Activated CD8-positive, alpha-beta T cell treated with anti-CD3 and anti-CD28 coated beads for 36 hours (primary cell): Measurements from ENCODE around the gene PRSS16. TPM values are rescaled to one million over a fixed set of nuclear protein-coding genes. Genes with fewer than 3 reads are reported as not detected.

Source experiments
- ATAC-seq: fragments of 200-7000 bp; cut with Tn5 transposase; one replicate; pipeline ENCODE4 v1.10.0; 2021; ENCODE audit warnings: mild to moderate bottlenecking, moderate library complexity
- CTCF ChIA-PET: fragments of 350-600 bp; sonication (Branson Sonifier 250); formaldehyde crosslinking; loops from one replicate; lab custom pipeline; 2021; ENCODE audit warnings: antibody characterized with exemption; lab: Charles Lee
- POLR2A ChIA-PET: fragments of 350-600 bp; sonication (Branson Sonifier 250); formaldehyde crosslinking; loops from one replicate; lab custom pipeline; 2021; ENCODE audit warnings: antibody characterized with exemption; lab: Charles Lee
- DNase-seq: peaks from one replicate; pipeline ENCODE4 v3.0.0-alpha.2; 2020
- H3K27ac Mint-ChIP-seq: one replicate; pipeline ENCODE4 v1.8.0; 2021; ENCODE audit warnings: mild to moderate bottlenecking, mixed read lengths
- H3K27me3 Mint-ChIP-seq: one replicate; pipeline ENCODE4 v1.8.0; 2021; ENCODE audit warnings: mixed read lengths
- H3K36me3 Mint-ChIP-seq: one replicate; pipeline ENCODE4 v1.8.0; 2021; ENCODE audit warnings: low read depth, mixed read lengths
- H3K4me1 Mint-ChIP-seq: one replicate; pipeline ENCODE4 v1.8.0; 2021; ENCODE audit warnings: low read depth, mixed read lengths
- H3K4me3 Mint-ChIP-seq: one replicate; pipeline ENCODE4 v1.8.0; 2021; ENCODE audit warnings: mild to moderate bottlenecking, moderate library complexity, mixed read lengths
- H3K9me3 Mint-ChIP-seq: one replicate; pipeline ENCODE4 v1.8.0; 2021; ENCODE audit warnings: mixed read lengths
- intact Hi-C: fragments of 100-400 bp; cut with micrococcal nuclease; formaldehyde crosslinking; loops from one replicate; pipeline ENCODE4 v1.10.0; 2022
- total RNA-seq, 2 experiments: library from RNA; stranded (reverse); gene quantifications; one replicate each; pipeline ENCODE4 v1.2.3, GENCODE V29; 2021
- TF ChIP-seq, protein P1 (sequence below): fragments of 200-600 bp; IDR thresholded peaks from one replicate; pipeline ENCODE4 v1.8.0; 2022; ENCODE audit warnings: antibody characterized with exemption, mild to moderate bottlenecking

Gene PRSS16
- total RNA-seq, 2 experiments from 2014 or later, result 0.65 to 1.9 TPM

DNA sequence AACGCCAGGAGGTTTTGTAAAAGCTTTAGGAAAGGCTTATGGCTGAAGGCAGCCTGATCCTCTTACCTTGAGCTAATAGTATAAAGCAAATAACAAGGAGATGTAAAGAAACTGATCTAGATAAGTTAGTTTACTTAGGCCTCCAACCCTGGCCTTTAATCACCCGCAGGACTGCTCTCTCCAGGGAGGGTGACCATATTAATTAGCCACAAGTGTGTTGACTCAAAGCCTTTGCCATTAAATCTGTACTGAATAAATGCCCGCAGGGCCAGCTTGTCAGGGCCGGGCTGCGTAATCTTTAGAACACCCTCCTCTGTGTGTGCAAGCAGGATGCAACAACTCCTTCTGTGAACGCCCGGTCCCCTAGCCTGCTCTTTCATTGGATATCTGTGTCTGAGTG, 6.1 kb upstream of the PRSS16 start:
- no peak for ATAC-seq
- ChIA-PET POLR2A (interaction anchor here (0.5 to 0.6 kb wide), 2 partner anchors 214 to 311 kb away, joined by 3 read pairs; no protein-coding TSS in a partner anchor), CTCF (interaction anchor here (1.0 to 2.7 kb wide), 2 partner anchors 10 to 19 kb away, joined by 3 to 9 read pairs; no protein-coding TSS in a partner anchor)
- no peak overlapping the region for H3K4me3 Mint-ChIP-seq
- no peak for DNase-seq
- no peaks in the 10 kb centered on the region for H3K36me3 Mint-ChIP-seq
- intact Hi-C loops, result no loop called here
- TF ChIP-seq, protein P1, sequence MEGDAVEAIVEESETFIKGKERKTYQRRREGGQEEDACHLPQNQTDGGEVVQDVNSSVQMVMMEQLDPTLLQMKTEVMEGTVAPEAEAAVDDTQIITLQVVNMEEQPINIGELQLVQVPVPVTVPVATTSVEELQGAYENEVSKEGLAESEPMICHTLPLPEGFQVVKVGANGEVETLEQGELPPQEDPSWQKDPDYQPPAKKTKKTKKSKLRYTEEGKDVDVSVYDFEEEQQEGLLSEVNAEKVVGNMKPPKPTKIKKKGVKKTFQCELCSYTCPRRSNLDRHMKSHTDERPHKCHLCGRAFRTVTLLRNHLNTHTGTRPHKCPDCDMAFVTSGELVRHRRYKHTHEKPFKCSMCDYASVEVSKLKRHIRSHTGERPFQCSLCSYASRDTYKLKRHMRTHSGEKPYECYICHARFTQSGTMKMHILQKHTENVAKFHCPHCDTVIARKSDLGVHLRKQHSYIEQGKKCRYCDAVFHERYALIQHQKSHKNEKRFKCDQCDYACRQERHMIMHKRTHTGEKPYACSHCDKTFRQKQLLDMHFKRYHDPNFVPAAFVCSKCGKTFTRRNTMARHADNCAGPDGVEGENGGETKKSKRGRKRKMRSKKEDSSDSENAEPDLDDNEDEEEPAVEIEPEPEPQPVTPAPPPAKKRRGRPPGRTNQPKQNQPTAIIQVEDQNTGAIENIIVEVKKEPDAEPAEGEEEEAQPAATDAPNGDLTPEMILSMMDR, result no peak
- no peak overlapping the region for H3K27ac Mint-ChIP-seq
- H3K9me3 Mint-ChIP-seq, result peaks cover 4% of the 10 kb centered on the region
- peaks cover 17% of the 10 kb centered on the region for H3K4me1 Mint-ChIP-seq
- H3K27me3 Mint-ChIP-seq, result peaks cover 49% of the 10 kb centered on the region

DNA sequence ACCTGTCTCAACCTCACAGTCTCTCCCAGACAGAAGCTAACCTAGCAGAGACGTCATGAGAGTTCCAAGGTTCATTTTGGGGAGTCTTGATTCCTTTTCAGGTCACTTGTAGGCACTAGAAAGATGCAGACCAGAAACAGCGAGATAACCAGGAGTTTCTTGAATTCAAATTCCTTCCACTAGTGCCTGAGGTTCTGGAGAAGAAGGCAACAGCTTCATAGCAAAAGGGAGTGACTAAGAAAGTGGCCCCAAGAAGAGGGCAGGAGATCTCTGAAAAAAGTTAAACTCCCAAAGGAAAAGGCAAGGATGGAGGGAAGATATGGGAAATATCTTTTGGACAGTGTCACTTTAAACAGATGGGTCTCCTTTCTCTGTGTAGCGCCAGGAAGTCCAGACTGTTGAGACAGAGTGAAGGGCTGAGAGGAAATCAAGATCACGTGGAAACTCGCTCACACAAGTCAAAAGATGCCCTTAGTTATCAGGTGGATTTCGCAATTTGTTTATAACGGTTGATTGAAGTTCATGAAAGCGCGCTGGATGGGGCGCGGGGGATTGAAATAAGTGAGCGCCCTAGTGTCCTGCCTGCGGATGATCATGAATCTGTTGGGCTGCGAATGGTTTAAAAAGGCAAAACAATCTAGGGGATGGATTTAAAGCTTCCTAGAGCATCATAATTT, 4.8 kb upstream of the PRSS16 start:
- POLR2A ChIA-PET, result no interaction called here
- ATAC-seq, result no peak
- H3K27me3 Mint-ChIP-seq, result peaks cover 37% of the 10 kb centered on the region
- no peaks in the 10 kb centered on the region for H3K9me3 Mint-ChIP-seq
- no peak overlapping the region for H3K27ac Mint-ChIP-seq
- intact Hi-C loops, result no loop called here
- peaks cover 8% of the 10 kb centered on the region for H3K4me1 Mint-ChIP-seq
- H3K4me3 Mint-ChIP-seq, result no peak overlapping the region
- no peak for DNase-seq
- TF ChIP-seq, protein P1, result no peak
- H3K36me3 Mint-ChIP-seq, result no peaks in the 10 kb centered on the region
- CTCF ChIA-PET, result interaction anchor here (2.7 kb wide), 1 partner anchor 9 kb away, joined by 9 read pairs; no protein-coding TSS in a partner anchor

DNA sequence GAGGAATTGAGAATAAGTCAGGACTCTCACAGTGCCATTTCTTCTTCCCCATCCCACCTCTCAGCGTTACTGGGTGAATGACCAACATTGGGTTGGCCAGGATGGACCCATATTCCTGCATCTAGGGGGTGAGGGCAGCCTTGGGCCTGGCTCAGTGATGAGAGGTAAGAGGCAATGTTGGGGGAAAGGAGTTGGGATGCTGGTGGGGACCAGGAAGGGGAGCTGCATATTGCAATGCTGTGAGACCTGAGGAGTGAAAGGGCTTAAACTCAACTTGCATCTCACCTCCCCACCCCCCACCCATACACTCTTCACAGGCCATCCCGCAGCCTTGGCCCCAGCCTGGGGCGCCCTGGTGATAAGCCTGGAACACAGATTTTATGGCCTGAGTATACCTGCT, 1.3 kb downstream of the PRSS16 start:
- Mint-ChIP-seq H3K27me3 (peaks cover 32% of the 10 kb centered on the region), H3K27ac (no peak overlapping the region), H3K36me3 (no peaks in the 10 kb centered on the region), H3K4me3 (no peak overlapping the region), H3K4me1 (no peaks in the 10 kb centered on the region), H3K9me3 (no peaks in the 10 kb centered on the region)
- CTCF ChIA-PET, result no interaction called here
- TF ChIP-seq, protein P1, result no peak
- ATAC-seq (no peak), DNase-seq (no peak)
- POLR2A ChIA-PET, result no interaction called here
- intact Hi-C loops, result no loop called here

DNA sequence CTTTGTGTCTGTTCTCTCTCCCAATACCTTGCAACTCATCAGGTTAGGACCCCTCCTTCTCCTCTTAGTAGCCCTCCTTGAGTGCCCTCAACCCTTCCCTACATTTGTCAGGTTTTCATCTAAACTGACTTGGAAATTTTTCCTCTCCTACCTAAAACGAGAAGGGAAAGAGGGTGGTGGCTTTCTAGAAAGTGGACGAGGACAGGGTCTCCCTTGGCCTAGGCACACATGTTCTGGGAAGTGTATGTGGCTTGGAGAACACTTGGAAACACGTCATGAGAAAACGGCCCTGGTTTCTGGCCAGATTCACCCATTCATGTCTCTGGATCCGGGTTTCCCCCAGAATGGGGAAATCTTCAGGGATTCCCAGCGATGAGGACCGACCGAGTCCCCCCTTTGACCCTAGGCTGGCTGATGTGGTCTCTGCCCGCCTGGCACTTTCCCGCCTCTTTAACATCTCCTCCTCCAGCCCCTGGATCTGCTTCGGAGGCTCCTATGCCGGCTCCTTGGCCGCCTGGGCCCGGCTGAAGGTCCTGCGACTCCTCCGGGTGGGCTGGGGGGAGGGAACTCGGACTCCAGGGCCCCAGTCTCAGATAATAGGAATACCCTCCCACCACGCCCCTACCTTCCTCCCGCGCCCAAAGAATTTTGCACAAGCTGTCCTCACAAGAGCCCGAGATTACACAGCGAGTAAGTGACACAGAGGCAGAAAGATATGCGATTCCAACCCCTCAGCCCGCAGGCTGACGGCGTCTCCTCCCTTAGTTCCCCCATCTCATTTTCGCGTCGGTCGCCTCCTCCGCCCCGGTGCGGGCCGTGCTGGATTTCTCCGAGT, 3.0 kb downstream of the PRSS16 start:
- Mint-ChIP-seq H3K36me3 (no peaks in the 10 kb centered on the region), H3K27me3 (peaks cover 43% of the 10 kb centered on the region), H3K9me3 (no peaks in the 10 kb centered on the region), H3K27ac (no peak overlapping the region), H3K4me1 (no peaks in the 10 kb centered on the region), H3K4me3 (peak overlapping the region; percentile 80)
- no peak for DNase-seq
- peak; percentile 24 for ATAC-seq
- POLR2A ChIA-PET, result no interaction called here
- TF ChIP-seq, protein P1, result no peak
- intact Hi-C loops, result no loop called here
- CTCF ChIA-PET, result interaction anchor here (1.0 to 1.6 kb wide), 3 partner anchors 8 to 359 kb away, joined by 3 to 9 read pairs (median 3); no protein-coding TSS in a partner anchor
